GM13977 (cell line): ENCODE measurements around the gene MAB21L1.

Experiments
- DNase-seq: peaks from one replicate; pipeline ENCODE4 v3.0.0; 2012; ENCODE audit warnings: low spot score
- CTCF ChIP-seq: IDR thresholded peaks from 2 replicates; pipeline ENCODE4 v1.5.1; 2012; ENCODE audit warnings: mild to moderate bottlenecking, control low read depth; ENCODE audit not compliant: insufficient read depth; ENCODE audit errors: extremely low read depth, missing control alignments
- in situ Hi-C: fragments of 300-500 bp; cut with MboI; formaldehyde crosslinking; loops from one replicate; pipeline ENCODE4 v1.12.0; 2022; ENCODE audit warnings: low sequenced_read_pairs, low pct_unique_long_range_greater_than_20kb, mixed read lengths, inconsistent platforms; ENCODE audit not compliant: unreplicated experiment

MAB21L1 gene

DNA sequence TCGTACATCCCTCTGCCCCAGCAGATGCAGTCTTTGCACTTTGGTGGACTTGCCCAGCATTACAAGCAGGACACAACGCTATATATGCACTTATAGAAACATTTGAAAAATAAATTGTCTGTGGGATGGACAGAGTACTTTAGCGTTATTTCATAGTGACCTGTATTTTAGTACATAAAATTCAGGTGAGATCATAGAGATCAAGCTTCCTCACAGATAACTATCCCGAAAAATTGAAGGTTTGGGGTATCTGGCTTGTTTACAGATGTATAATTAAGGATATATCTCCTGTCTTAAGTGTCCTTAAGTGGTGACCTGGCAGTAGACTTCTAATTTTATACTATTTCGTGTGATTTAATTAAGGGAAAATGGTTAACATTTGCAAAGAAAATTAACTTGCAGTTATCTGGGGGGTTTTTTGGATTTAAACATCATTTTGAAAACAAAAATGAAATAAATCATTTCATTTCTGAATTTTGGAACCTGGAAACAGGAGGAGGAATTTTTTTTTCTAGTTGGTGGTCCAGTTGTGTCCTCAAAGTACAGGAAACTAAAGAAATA, 977 bp upstream of the MAB21L1 start:
- in situ Hi-C loops = no loop called here
- no peak for DNase-seq
- TF ChIP-seq CTCF = no peak

DNA sequence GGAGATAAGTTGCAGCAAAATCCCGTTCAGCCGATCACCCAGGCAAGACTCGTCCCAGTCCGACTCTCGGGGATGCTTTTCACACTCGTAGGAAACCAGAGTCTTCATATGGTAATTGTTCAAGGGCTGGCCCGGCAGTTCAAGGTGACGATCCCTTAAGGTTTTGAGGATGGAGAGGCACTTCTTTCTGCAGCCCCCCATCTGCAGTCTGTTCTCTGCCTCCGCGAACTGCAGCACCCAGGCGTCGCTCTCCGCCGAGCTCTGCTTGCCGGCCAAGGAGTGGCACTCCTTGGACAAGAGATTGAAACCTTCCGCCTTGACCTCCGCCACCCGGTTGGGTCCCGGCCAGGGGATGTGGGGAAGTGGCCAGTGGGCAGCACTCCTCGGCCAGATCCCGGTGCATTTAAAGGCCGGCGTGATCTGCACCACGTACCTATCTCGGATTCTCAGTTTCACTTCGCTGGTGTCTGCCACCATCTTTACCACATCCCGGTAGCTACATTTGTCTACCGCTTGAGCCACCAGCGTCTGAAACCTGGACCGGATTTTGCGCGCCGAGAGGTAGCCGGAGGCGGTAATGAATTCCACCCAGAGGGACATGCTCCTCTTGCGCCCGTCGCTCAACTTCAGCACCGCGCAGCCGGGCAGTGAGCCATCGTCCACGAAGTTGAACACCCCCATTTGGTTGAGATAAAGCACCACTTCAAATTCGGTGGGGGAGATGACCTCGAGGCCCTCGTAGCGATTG, 1.1 kb downstream of the MAB21L1 start:
- in situ Hi-C loops = no loop called here
- DNase-seq = peak; percentile 17
- TF ChIP-seq CTCF = no peak

GRCh38 chr13:35474496-35475211, 1.8 kb downstream of the MAB21L1 start:
- no peak for DNase-seq
- no peak for TF ChIP-seq CTCF
- in situ Hi-C loops = no loop called here

GRCh38 chr13:35473802-35474201, 2.7 kb downstream of the MAB21L1 start:
- DNase-seq = no peak
- TF ChIP-seq CTCF = no peak
- in situ Hi-C loops = no loop called here

DNA sequence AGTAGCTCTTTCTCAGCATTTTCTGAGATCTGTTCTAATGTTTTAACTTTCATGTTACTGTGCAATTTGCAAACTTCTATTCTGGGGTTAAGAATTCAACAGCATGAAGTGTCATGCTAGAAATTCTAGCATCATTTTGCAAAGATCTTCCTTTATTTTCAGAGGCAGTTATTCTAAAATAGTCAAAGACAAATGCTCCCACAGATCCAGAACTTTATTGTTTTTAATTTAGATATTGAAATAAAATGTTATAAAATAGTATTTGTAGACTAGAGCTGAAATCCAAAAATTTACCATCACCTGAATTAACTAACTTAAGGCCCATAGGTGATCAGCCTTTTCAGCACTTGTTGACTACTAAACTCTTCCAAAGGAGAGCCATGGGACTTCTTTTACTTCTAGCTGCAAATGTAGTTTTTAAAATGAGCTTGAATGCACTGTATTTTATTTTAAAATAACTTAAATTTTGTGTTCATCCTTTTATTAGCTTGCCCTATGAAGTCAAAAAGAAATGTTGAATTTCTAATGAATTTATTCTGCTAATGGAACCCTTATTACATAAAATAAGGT, 3.2 kb downstream of the MAB21L1 start:
- in situ Hi-C loops = no loop called here
- no peak for DNase-seq
- TF ChIP-seq CTCF = no peak

DNA sequence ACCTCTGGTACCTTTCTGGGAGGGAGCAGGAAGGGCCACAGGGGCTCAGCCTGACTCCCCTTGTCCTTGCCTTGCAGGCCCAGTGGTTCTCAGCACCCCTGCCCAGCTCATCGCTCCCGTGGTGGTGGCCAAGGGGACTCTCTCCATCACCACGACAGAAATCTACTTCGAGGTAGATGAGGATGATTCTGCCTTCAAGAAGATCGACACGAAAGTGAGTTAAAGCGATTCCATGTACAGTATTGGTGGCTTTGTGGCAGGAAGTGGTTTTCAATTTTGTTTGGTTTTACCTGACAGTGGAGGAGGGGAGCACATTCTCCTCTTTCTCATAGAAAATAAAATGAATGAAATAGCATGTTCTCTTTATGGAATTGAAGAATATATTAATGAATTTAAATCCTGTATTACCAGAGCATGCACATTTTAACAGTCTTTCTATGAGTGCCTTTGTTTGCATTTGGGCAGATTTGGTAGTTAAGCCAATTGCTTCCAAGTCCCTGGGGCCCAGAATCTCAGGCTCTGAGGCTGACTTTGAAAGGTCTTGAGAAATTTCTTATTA, 4.1 kb downstream of the MAB21L1 start:
- no peak for DNase-seq
- in situ Hi-C loops = no loop called here
- no peak for TF ChIP-seq CTCF
